ENCODE data around the gene LGI1.

Gene LGI1

GRCh38 chr10:93758508-93758885, 761 bp downstream of the LGI1 start:
- no peak for TF ChIP-seq CTCF (conservative IDR thresholded peaks at IDR 0.05; ENCODE audit: control insufficient read depth, insufficient read depth, low read depth, low read length)
- no peak for DNase-seq (ENCODE audit: low read depth)
- no peak overlapping the region for H3K4me3 ChIP-seq (ENCODE audit: control insufficient read depth, low read depth, low read length)

- H3K4me3 ChIP-seq (ENCODE audit: control insufficient read depth, low read depth, low read length): no peak overlapping the region
- TF ChIP-seq CTCF (conservative IDR thresholded peaks at IDR 0.05; ENCODE audit: control insufficient read depth, insufficient read depth, low read depth, low read length): no peak
- DNase-seq (ENCODE audit: low read depth): peak; percentile 7
Measured at GRCh38 chr10:93758891-93759410, 1.2 kb downstream of the LGI1 start.

- TF ChIP-seq CTCF (conservative IDR thresholded peaks at IDR 0.05; ENCODE audit: control insufficient read depth, insufficient read depth, low read depth, low read length): no peak
- no peak for DNase-seq (ENCODE audit: low read depth)
- no peak overlapping the region for H3K4me3 ChIP-seq (ENCODE audit: control insufficient read depth, low read depth, low read length)
Measured at GRCh38 chr10:93760490-93760889, 2.8 kb downstream of the LGI1 start.

- H3K4me3 ChIP-seq (ENCODE audit: control insufficient read depth, low read depth, low read length): no peak overlapping the region
- DNase-seq (ENCODE audit: low read depth): no peak
- TF ChIP-seq CTCF (conservative IDR thresholded peaks at IDR 0.05; ENCODE audit: control insufficient read depth, insufficient read depth, low read depth, low read length): no peak
Measured at GRCh38 chr10:93762979-93763391, 5.2 kb downstream of the LGI1 start.

- TF ChIP-seq CTCF (conservative IDR thresholded peaks at IDR 0.05; ENCODE audit: control insufficient read depth, insufficient read depth, low read depth, low read length): no peak
- no peak overlapping the region for H3K4me3 ChIP-seq (ENCODE audit: control insufficient read depth, low read depth, low read length)
- DNase-seq (ENCODE audit: low read depth): no peak
Measured at GRCh38 chr10:93766918-93767317, 9.2 kb downstream of the LGI1 start.

- no peak for DNase-seq (ENCODE audit: low read depth)
- no peak overlapping the region for H3K4me3 ChIP-seq (ENCODE audit: control insufficient read depth, low read depth, low read length)
- TF ChIP-seq CTCF (conservative IDR thresholded peaks at IDR 0.05; ENCODE audit: control insufficient read depth, insufficient read depth, low read depth, low read length): no peak
Measured at GRCh38 chr10:93767724-93768399, 10.1 kb downstream of the LGI1 start.

All from fibroblast of mammary gland (primary cell).